ENCODE results near the gene EIF5B.

GRCh38 chr2:99425022-99425421 lies 87.8 kb downstream of the EIF5B start:
- TF ChIP-seq CTCF (conservative IDR thresholded peaks at IDR 0.05; ENCODE audit: low read length) (no peak), EZH2phosphoT487 (IDR thresholded peaks at IDR 0.05; ENCODE audit: borderline replicate concordance) (no peak)
